Measurements from ENCODE around the gene SGSM1.

- TF ChIP-seq CTCF (IDR thresholded peaks at IDR 0.05), result no peak
- TF ChIP-seq POLR2A (IDR thresholded peaks at IDR 0.05), result no peak
These were observed 30.1 kb upstream of the SGSM1 start for GRCh38 chr22:24775769-24776492.

Data from right lobe of liver (tissue), 4 donors.